ENCODE measurements around the gene SYT1. TPM values are rescaled to one million over a fixed set of nuclear protein-coding genes. Genes with fewer than 3 reads are reported as not detected.

The SYT1 gene
- total and polyA plus RNA-seq, 4 donors, result 0.53 to 0.84 (median 0.64) TPM

- Histone ChIP-seq H3K4me3 (ENCODE audit: low read depth in 1 of 3, low read length in 3 of 3) (no peak overlapping the region), H3K9ac (ENCODE audit: low read depth in 1 of 2, low read length in 2 of 2) (no peak overlapping the region), H3K27me3 (ENCODE audit: control insufficient read depth in 4 of 4, insufficient read depth in 4 of 4, low read length in 3 of 4) (peaks cover 0 to 2% (median 0%) of the 10 kb centered on the region in 4 donors), H3K27ac (ENCODE audit: low read depth in 1 of 2, low read length in 2 of 2) (no peak overlapping the region), H3K36me3 (ENCODE audit: control insufficient read depth in 4 of 4, insufficient read depth in 3 of 4, low read depth in 1 of 4, low read length in 3 of 4) (no peaks in the 10 kb centered on the region), H3K9me3 (ENCODE audit: control insufficient read depth in 4 of 4, low read length in 3 of 4) (no peaks in the 10 kb centered on the region), H3K4me1 (ENCODE audit: control insufficient read depth in 4 of 4, insufficient read depth in 4 of 4, low read length in 3 of 4) (no peaks in the 10 kb centered on the region)
- DNase-seq (ENCODE audit: low spot score), result no peak
- TF ChIP-seq SP1 (IDR thresholded peaks at IDR 0.05) (no peak), RAD21 (IDR thresholded peaks at IDR 0.05) (no peak), TAF1 (conservative IDR thresholded peaks at IDR 0.05) (no peak), GABPA (IDR thresholded peaks at IDR 0.05 in 1 of 2, conservative IDR thresholded peaks at IDR 0.05 in 1 of 2) (no peak), FOXA1 (IDR thresholded peaks at IDR 0.05) (no peak), HNF4G (IDR thresholded peaks at IDR 0.05) (no peak), REST (IDR thresholded peaks at IDR 0.05) (no peak), CTCF (IDR thresholded peaks at IDR 0.05; ENCODE audit: low read depth, low read length, missing input control) (no peak), RXRA (IDR thresholded peaks at IDR 0.05) (no peak), JUND (IDR thresholded peaks at IDR 0.05) (no peak), YY1 (IDR thresholded peaks at IDR 0.05) (no peak), FOXA2 (IDR thresholded peaks at IDR 0.05) (no peak), ATF3 (IDR thresholded peaks at IDR 0.05) (no peak), EGR1 (IDR thresholded peaks at IDR 0.05; ENCODE audit: low read depth in 2 of 2) (no peak)
- TF ChIP-seq, protein P1, sequence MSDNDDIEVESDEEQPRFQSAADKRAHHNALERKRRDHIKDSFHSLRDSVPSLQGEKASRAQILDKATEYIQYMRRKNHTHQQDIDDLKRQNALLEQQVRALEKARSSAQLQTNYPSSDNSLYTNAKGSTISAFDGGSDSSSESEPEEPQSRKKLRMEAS (IDR thresholded peaks at IDR 0.05), result no peak
- WGBS, result 76% methylated on average over 3 of the region's 3 CpGs
Observed at GRCh38 chr12:79262938-79263337, 398.4 kb downstream of the SYT1 start.

DNA sequence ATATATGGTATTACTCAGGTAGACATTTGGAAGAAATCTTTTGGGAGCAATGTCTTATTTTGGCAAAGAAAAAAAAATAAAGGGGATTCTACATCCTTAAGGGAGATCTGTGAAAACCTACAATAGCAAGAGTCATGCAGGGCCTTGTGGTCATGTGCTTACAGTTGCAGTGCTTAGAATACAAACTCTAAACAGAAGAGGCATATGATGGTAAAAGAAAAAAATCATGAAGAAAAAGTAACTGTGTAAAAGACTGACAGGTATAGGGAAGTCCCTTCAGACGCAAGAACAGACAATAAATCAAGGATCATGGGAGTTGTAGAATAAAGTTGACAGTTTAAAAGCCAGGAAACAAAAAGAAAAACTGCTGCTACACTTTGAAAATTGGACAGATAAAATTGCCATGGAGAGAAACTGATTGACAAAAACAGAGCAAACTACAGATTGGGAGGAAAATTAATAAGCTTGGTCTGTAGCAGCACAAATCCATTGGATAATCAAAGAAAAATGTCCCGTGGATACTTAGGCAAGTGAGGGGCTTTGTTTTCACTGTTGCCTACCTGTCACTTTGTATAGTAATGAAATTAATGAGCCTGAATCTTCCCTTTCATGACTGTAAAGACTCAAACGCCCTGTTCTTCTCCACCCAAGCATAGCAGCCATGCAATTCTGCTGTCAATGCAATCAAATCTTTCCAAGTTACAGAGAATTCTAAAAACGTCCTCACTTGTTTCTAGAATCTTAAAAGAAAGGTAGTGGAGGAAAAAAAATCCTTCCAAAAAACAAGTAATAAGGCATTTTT, 402.0 kb downstream of the SYT1 start:
- H3K4me3 ChIP-seq (ENCODE audit: low read depth in 1 of 3, low read length in 3 of 3), result no peak overlapping the region
- WGBS, result 40% methylated on average over 4 of the region's 4 CpGs
- no peaks in the 10 kb centered on the region for H3K36me3 ChIP-seq (ENCODE audit: control insufficient read depth in 4 of 4, insufficient read depth in 3 of 4, low read depth in 1 of 4, low read length in 3 of 4)
- H3K27me3 ChIP-seq (ENCODE audit: control insufficient read depth in 4 of 4, insufficient read depth in 4 of 4, low read length in 3 of 4), result peaks cover 0 to 2% (median 0%) of the 10 kb centered on the region in 4 donors
- no peak for TF ChIP-seq SP1 (IDR thresholded peaks at IDR 0.05)
- no peak for TF ChIP-seq YY1 (IDR thresholded peaks at IDR 0.05)
- TF ChIP-seq JUND (IDR thresholded peaks at IDR 0.05), result no peak
- TF ChIP-seq TAF1 (conservative IDR thresholded peaks at IDR 0.05), result no peak
- no peak for TF ChIP-seq RAD21 (IDR thresholded peaks at IDR 0.05)
- TF ChIP-seq HNF4A (conservative IDR thresholded peaks at IDR 0.05), result no peak
- no peak for TF ChIP-seq NR2F2 (IDR thresholded peaks at IDR 0.05)
- no peak for TF ChIP-seq FOXA1 (IDR thresholded peaks at IDR 0.05)
- TF ChIP-seq ATF3 (IDR thresholded peaks at IDR 0.05), result no peak
- TF ChIP-seq, protein P1 (IDR thresholded peaks at IDR 0.05), result no peak
- TF ChIP-seq REST (IDR thresholded peaks at IDR 0.05), result no peak
- no peak for TF ChIP-seq GABPA (IDR thresholded peaks at IDR 0.05 in 1 of 2, conservative IDR thresholded peaks at IDR 0.05 in 1 of 2)
- H3K27ac ChIP-seq (ENCODE audit: low read depth in 1 of 2, low read length in 2 of 2), result no peak overlapping the region
- no peaks in the 10 kb centered on the region for H3K9me3 ChIP-seq (ENCODE audit: control insufficient read depth in 4 of 4, low read length in 3 of 4)
- H3K4me1 ChIP-seq (ENCODE audit: control insufficient read depth in 4 of 4, insufficient read depth in 4 of 4, low read length in 3 of 4), result no peaks in the 10 kb centered on the region
- H3K9ac ChIP-seq (ENCODE audit: low read depth in 1 of 2, low read length in 2 of 2), result no peak overlapping the region
- no peak for DNase-seq (ENCODE audit: low spot score)

Data from liver (tissue), 9 donors.